Dermis microvascular lymphatic vessel endothelial cell (primary cell): ENCODE measurements around the gene WDR59. TPM values are rescaled to one million over a fixed set of nuclear protein-coding genes. Genes with fewer than 3 reads are reported as not detected.
"Not testable (repeated sequence)": the region's sequence is repeated elsewhere in the genome, so short reads cannot be mapped to it uniquely, and the experiment has no call there.

Experiments used
- DNase-seq, 2 donors: peaks; one replicate each; pipeline versions ENCODE4 v3.0.0 to v3.0.0-alpha.2; 2010; ENCODE audit warnings: low read depth in 2 of 2
- total RNA-seq: library from RNA; depleted of rRNA; stranded (reverse); fragments of >200 nt; gene quantifications from 2 replicates; pipeline ENCODE4 v1.2.1, GENCODE V29; 2014

The WDR59 gene
- total RNA-seq, 1 donor from 2014 or later = 10.0 TPM

- not testable (repeated sequence) for DNase-seq
These were observed 76.2 kb downstream of the WDR59 start for GRCh38 chr16:74908759-74909158.

GRCh38 chr16:74903901-74904678 is 80.8 kb downstream of the WDR59 start:
- no peak for DNase-seq

- DNase-seq = no peak
These were observed 81.8 kb downstream of the WDR59 start for GRCh38 chr16:74903120-74903519.

- DNase-seq = no peak
These were observed 82.8 kb downstream of the WDR59 start for GRCh38 chr16:74902161-74902560.

- DNase-seq = no peak
These were observed 83.3 kb downstream of the WDR59 start for GRCh38 chr16:74901606-74902005.

GRCh38 chr16:74899816-74900215 is 85.1 kb downstream of the WDR59 start:
- DNase-seq = no peak

- DNase-seq = no peak
These were observed 86.3 kb downstream of the WDR59 start for GRCh38 chr16:74898659-74899058.

- peak in 1 of 2 donors; percentile 29 for DNase-seq
These were observed 88.2 kb downstream of the WDR59 start for GRCh38 chr16:74896389-74897370.

- DNase-seq = no peak
These were observed 91.4 kb downstream of the WDR59 start for GRCh38 chr16:74893541-74893940.

- peak in 1 of 2 donors; percentile 10 for DNase-seq
These were observed 92.1 kb downstream of the WDR59 start for GRCh38 chr16:74892574-74893461.

GRCh38 chr16:74888888-74889287 is 96.0 kb downstream of the WDR59 start:
- DNase-seq = no peak

- DNase-seq = no peak
These were observed 96.6 kb downstream of the WDR59 start for GRCh38 chr16:74888232-74888862.

- no peak for DNase-seq
These were observed 97.8 kb downstream of the WDR59 start for GRCh38 chr16:74887084-74887483.

- DNase-seq = no peak
These were observed 107.2 kb downstream of the WDR59 start for GRCh38 chr16:74877706-74878105.

GRCh38 chr16:74874912-74875546 is 109.9 kb downstream of the WDR59 start:
- DNase-seq = no peak

- no peak for DNase-seq
These were observed 110.8 kb downstream of the WDR59 start for GRCh38 chr16:74874123-74874522.

- no peak for DNase-seq
These were observed 112.6 kb downstream of the WDR59 start for GRCh38 chr16:74872302-74872701.

- DNase-seq = no peak
These were observed 113.3 kb downstream of the WDR59 start for GRCh38 chr16:74871608-74872007.

GRCh38 chr16:74868501-74868900 is 116.4 kb downstream of the WDR59 start:
- DNase-seq = peak in 1 of 2 donors; percentile 75

- DNase-seq = peak in 1 of 2 donors; percentile 3
These were observed 116.9 kb downstream of the WDR59 start for GRCh38 chr16:74868035-74868434.
